Measurements from ENCODE around the gene CD69.

- TF ChIP-seq POLR2A (IDR thresholded peaks at IDR 0.05): no peak
- TF ChIP-seq, protein P1, sequence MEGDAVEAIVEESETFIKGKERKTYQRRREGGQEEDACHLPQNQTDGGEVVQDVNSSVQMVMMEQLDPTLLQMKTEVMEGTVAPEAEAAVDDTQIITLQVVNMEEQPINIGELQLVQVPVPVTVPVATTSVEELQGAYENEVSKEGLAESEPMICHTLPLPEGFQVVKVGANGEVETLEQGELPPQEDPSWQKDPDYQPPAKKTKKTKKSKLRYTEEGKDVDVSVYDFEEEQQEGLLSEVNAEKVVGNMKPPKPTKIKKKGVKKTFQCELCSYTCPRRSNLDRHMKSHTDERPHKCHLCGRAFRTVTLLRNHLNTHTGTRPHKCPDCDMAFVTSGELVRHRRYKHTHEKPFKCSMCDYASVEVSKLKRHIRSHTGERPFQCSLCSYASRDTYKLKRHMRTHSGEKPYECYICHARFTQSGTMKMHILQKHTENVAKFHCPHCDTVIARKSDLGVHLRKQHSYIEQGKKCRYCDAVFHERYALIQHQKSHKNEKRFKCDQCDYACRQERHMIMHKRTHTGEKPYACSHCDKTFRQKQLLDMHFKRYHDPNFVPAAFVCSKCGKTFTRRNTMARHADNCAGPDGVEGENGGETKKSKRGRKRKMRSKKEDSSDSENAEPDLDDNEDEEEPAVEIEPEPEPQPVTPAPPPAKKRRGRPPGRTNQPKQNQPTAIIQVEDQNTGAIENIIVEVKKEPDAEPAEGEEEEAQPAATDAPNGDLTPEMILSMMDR (IDR thresholded peaks at IDR 0.05): no peak
Observed at GRCh38 chr12:9809866-9810265, 49.2 kb upstream of the CD69 start.
